Right atrium auricular region (tissue), 2 donors: Measurements from ENCODE around the gene ATXN1. TPM values are rescaled to one million over a fixed set of nuclear protein-coding genes. Genes with fewer than 3 reads are reported as not detected.

ENCODE experiments used
- DNase-seq: peaks from one replicate; pipeline ENCODE4 v3.0.0-alpha.2; 2019; ENCODE audit warnings: low spot score
- H3K27ac ChIP-seq, 2 donors: fragments of 200-600 bp; sonication (generic); 1 replicate in 1 of 2; 2 replicates in 1 of 2; pipeline ENCODE4 v1.5.1; 2016 to 2019
- H3K27me3 ChIP-seq, 2 donors: fragments of 200-600 bp; sonication (generic); one replicate each; pipeline versions ENCODE4 v1.5.1 to v1.6.0; 2017 to 2019
- H3K36me3 ChIP-seq: fragments of 200-600 bp; sonication (generic); one replicate; pipeline ENCODE4 v1.5.1; 2016
- H3K4me1 ChIP-seq, 2 donors: fragments of 200-600 bp; sonication (generic); one replicate each; pipeline versions ENCODE4 v1.5.1 to v1.6.0; 2017 to 2019
- H3K4me3 ChIP-seq, 2 donors: fragments of 200-600 bp; sonication (generic); 1 replicate in 1 of 2; 2 replicates in 1 of 2; pipeline ENCODE4 v1.5.1; 2017 to 2019; ENCODE audit warnings: mild to moderate bottlenecking in 1 of 2, moderate library complexity in 1 of 2
- H3K9me3 ChIP-seq, 2 donors: fragments of 200-600 bp; sonication (generic); one replicate each; pipeline ENCODE4 v1.5.1; 2019
- CTCF ChIP-seq, 2 donors: fragments of 200-600 bp; sonication (generic); IDR thresholded peaks; one replicate each; pipeline ENCODE4 v1.5.1; 2019; ENCODE audit warnings: antibody characterized with exemption in 2 of 2
- total RNA-seq, 2 donors: library from RNA; depleted of rRNA; stranded (reverse); fragments of >200 nt; gene quantifications; one replicate each; pipeline ENCODE4 v1.1.0, GENCODE V29; 2016

ATXN1 gene
- total RNA-seq, 2 donors from 2014 or later = 41.8 to 62.0 TPM

- no peak for DNase-seq
- Histone ChIP-seq H3K27me3 (no peaks in the 10 kb centered on the region), H3K4me3 (no peak overlapping the region), H3K9me3 (no peaks in the 10 kb centered on the region), H3K4me1 (peaks cover 0 to 43% of the 10 kb centered on the region in 2 donors), H3K27ac (no peak overlapping the region), H3K36me3 (no peaks in the 10 kb centered on the region)
- TF ChIP-seq CTCF (IDR thresholded peaks at IDR 0.05) = no peak
Observed at GRCh38 chr6:16690608-16691142, 70.6 kb downstream of the ATXN1 start.

- DNase-seq = no peak
- H3K4me1 ChIP-seq = peaks cover 0 to 41% of the 10 kb centered on the region in 2 donors
- no peak overlapping the region for H3K27ac ChIP-seq
- no peaks in the 10 kb centered on the region for H3K9me3 ChIP-seq
- TF ChIP-seq CTCF (IDR thresholded peaks at IDR 0.05) = no peak
- H3K27me3 ChIP-seq = no peaks in the 10 kb centered on the region
- H3K4me3 ChIP-seq = no peak overlapping the region
- H3K36me3 ChIP-seq = no peaks in the 10 kb centered on the region
Observed at GRCh38 chr6:16689788-16690607, 71.3 kb downstream of the ATXN1 start.

- Histone ChIP-seq H3K36me3 (no peaks in the 10 kb centered on the region), H3K4me1 (peaks cover 0 to 42% of the 10 kb centered on the region in 2 donors), H3K27me3 (no peaks in the 10 kb centered on the region), H3K9me3 (no peaks in the 10 kb centered on the region), H3K4me3 (no peak overlapping the region), H3K27ac (no peak overlapping the region)
- DNase-seq = no peak
- no peak for TF ChIP-seq CTCF (IDR thresholded peaks at IDR 0.05)
Observed at GRCh38 chr6:16688984-16689636, 72.2 kb downstream of the ATXN1 start.

- Histone ChIP-seq H3K4me1 (peaks cover 0 to 49% of the 10 kb centered on the region in 2 donors), H3K36me3 (no peaks in the 10 kb centered on the region), H3K4me3 (no peak overlapping the region), H3K27ac (no peak overlapping the region), H3K27me3 (no peaks in the 10 kb centered on the region), H3K9me3 (no peaks in the 10 kb centered on the region)
- no peak for DNase-seq
- no peak for TF ChIP-seq CTCF (IDR thresholded peaks at IDR 0.05)
Observed at GRCh38 chr6:16688436-16688835, 72.8 kb downstream of the ATXN1 start.

- peak overlapping the region in 1 of 2 donors; percentile 26 for H3K27ac ChIP-seq
- no peak overlapping the region for H3K4me3 ChIP-seq
- no peak for TF ChIP-seq CTCF (IDR thresholded peaks at IDR 0.05)
- peaks cover 0 to 55% of the 10 kb centered on the region in 2 donors for H3K4me1 ChIP-seq
- H3K27me3 ChIP-seq = no peaks in the 10 kb centered on the region
- no peaks in the 10 kb centered on the region for H3K36me3 ChIP-seq
- no peak for DNase-seq
- H3K9me3 ChIP-seq = no peaks in the 10 kb centered on the region
Observed at GRCh38 chr6:16687045-16687444, 74.2 kb downstream of the ATXN1 start.
